Measurements from ENCODE around the gene IL27RA. TPM values are rescaled to one million over a fixed set of nuclear protein-coding genes. Genes with fewer than 3 reads are reported as not detected.

IL27RA gene
- total RNA-seq, 2 donors from 2014 or later = 4.7 to 8.3 TPM

DNA sequence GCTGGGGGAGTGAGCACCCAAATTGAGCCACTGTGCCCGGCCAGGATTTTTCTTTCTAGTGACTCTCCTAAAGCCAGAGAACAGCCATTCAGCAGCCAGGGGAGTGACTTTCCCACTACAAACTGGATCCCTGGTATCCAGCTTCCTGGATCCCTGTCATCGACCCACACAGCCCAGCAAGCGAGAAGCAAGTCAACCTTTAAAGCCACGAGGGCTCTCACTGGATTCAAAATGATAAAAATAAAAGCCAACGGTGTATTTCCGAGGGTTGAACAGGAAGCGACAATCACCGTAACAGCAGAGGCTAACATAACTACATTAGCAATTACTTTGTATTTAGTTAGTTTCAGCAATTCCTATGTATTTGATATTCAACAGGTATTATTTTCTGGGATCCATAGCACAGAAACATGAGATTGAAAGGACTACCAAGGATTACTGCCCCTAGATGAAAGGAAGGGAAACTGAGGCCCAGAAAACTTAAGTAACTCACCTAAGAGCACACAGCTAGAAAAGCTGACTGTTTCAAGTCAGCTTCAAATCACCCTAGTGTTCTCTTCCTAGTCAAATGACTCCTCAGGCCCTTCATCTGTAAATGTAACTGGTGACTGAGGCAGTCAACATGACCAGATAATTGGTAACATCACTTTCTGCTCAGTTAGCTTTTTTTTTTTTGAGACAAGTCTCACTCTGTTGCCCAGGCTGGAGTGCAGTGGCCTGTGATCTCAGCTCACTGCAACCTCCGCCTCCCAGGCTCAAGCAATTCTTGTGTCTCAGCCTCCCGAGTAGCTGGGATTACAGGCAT lies 28.1 kb upstream of the IL27RA start:
- Histone ChIP-seq H3K9me3 (no peaks in the 10 kb centered on the region), H3K36me3 (no peaks in the 10 kb centered on the region), H3K27ac (peak overlapping the region; percentile 59 to 99), H3K4me3 (no peak overlapping the region), H3K4me1 (replicated peaks) (no peaks in the 10 kb centered on the region), H3K27me3 (replicated peaks; ENCODE audit: insufficient read depth) (no peaks in the 10 kb centered on the region)
- intact Hi-C loops (cut with DNase I) = loop anchor here (2.0 kb wide), 1 partner anchor 51 kb away; the partner anchor contains the start of gene DCAF15
- no peak for DNase-seq (ENCODE audit: low spot score)
- TF ChIP-seq POLR2A (IDR thresholded peaks at IDR 0.05) (no peak), POLR2AphosphoS5 (IDR thresholded peaks at IDR 0.05) (no peak)
- TF ChIP-seq, protein P1, sequence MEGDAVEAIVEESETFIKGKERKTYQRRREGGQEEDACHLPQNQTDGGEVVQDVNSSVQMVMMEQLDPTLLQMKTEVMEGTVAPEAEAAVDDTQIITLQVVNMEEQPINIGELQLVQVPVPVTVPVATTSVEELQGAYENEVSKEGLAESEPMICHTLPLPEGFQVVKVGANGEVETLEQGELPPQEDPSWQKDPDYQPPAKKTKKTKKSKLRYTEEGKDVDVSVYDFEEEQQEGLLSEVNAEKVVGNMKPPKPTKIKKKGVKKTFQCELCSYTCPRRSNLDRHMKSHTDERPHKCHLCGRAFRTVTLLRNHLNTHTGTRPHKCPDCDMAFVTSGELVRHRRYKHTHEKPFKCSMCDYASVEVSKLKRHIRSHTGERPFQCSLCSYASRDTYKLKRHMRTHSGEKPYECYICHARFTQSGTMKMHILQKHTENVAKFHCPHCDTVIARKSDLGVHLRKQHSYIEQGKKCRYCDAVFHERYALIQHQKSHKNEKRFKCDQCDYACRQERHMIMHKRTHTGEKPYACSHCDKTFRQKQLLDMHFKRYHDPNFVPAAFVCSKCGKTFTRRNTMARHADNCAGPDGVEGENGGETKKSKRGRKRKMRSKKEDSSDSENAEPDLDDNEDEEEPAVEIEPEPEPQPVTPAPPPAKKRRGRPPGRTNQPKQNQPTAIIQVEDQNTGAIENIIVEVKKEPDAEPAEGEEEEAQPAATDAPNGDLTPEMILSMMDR (IDR thresholded peaks at IDR 0.05) = no peak
- 41% methylated on average over 10 of the region's 10 CpGs for WGBS

DNA sequence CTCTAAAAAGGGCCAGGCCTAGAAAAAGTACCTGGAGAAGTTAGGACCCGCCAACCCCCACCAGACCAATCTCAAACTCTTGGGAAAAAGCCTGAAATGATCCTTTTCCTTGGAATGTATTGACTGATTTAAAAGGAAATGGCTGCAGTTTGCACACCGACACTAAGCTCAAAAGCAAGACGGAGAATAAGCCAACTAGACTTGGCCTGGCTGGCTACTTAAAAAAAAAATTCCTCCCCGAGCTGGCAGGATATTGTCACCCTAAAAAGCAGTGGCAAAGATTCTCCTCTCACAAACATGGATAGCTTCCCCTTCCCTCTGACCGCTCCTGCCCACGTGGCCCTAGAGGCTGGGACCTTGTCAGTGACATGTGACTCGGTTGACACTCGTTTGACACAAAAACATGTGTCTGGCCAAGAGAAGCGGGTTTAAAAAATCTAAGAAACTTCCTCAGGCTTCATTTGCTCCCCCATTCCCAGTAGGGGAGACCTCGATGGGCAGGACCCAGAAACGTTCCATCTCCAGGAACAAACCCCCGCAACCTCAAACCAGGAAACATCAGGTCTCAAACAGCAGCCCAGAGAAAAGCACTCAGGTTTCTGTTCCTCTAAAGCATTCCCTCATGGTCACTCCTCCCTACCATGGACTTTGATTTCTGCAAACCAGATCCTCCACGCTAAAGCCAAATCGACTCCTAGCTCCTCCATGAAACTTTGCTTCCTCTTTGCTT lies 26.8 kb upstream of the IL27RA start:
- intact Hi-C loops (cut with DNase I) = loop anchor here (2.0 to 5.0 kb wide), 2 partner anchors 52 to 68 kb away; partner anchors contain the start of genes DCAF15 and MISP3
- DNase-seq (ENCODE audit: low spot score) = peak; percentile 49
- 23% methylated on average over 14 of the region's 14 CpGs for WGBS
- peak overlapping the region in 1 of 2 donors; percentile 94 for H3K4me3 ChIP-seq
- no peaks in the 10 kb centered on the region for H3K27me3 ChIP-seq (replicated peaks; ENCODE audit: insufficient read depth)
- H3K4me1 ChIP-seq (replicated peaks) = no peaks in the 10 kb centered on the region
- H3K9me3 ChIP-seq = no peaks in the 10 kb centered on the region
- no peaks in the 10 kb centered on the region for H3K36me3 ChIP-seq
- TF ChIP-seq POLR2A (IDR thresholded peaks at IDR 0.05) = no peak
- peak; percentile 60 for TF ChIP-seq POLR2AphosphoS5 (IDR thresholded peaks at IDR 0.05)
- TF ChIP-seq, protein P1 (IDR thresholded peaks at IDR 0.05) = no peak
- peak overlapping the region; percentile 99 to 100 for H3K27ac ChIP-seq

DNA sequence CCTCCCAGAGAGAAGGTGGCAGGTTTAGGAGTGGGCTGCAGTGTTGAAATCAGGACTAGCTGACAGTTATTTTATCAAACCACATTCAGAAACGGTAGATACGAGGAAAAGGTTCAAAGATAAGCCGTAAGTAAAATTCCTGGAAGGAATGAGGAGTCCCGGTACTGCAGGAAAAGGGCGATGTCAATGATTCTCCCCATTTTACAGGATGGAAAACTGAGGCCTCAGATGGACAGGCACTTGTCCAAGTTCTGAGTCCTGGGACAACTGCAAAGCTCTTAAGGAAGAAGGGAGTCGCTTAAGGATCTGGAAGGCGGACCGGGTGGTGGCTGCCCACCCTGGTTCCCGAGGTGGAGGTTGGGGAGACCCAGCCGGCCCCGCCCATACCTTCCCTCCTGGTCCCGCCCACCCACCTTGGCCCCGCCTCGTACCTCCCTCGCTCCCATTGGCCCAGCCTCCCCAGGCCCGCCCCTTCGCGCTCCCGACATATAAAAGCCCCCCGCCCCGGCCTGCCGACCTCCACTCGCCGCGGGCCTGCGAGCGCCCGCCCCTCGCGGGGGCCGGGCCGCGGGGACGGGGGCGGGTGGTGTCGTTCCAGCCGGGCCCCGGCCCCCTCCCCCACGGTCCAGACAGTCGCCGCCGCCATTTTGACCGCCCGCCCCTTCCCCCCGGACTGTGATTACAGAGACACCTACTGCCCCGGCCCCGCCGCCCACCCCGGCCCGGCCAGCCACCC lies 26.0 kb upstream of the IL27RA start:
- Histone ChIP-seq H3K9me3 (no peaks in the 10 kb centered on the region), H3K4me1 (replicated peaks) (no peaks in the 10 kb centered on the region), H3K27me3 (replicated peaks; ENCODE audit: insufficient read depth) (no peaks in the 10 kb centered on the region), H3K27ac (peak overlapping the region; percentile 99 to 100), H3K4me3 (peak overlapping the region; percentile 94 to 99), H3K36me3 (no peaks in the 10 kb centered on the region)
- 22% methylated on average over 13 of the region's 50 CpGs for WGBS
- no peak for TF ChIP-seq POLR2AphosphoS5 (IDR thresholded peaks at IDR 0.05)
- TF ChIP-seq POLR2A (IDR thresholded peaks at IDR 0.05) = peak; percentile 28
- intact Hi-C loops (cut with DNase I) = loop anchor here (2.0 to 5.0 kb wide), 2 partner anchors 53 to 67 kb away; partner anchors contain the start of genes DCAF15 and MISP3
- DNase-seq (ENCODE audit: low spot score) = peak; percentile 92

DNA sequence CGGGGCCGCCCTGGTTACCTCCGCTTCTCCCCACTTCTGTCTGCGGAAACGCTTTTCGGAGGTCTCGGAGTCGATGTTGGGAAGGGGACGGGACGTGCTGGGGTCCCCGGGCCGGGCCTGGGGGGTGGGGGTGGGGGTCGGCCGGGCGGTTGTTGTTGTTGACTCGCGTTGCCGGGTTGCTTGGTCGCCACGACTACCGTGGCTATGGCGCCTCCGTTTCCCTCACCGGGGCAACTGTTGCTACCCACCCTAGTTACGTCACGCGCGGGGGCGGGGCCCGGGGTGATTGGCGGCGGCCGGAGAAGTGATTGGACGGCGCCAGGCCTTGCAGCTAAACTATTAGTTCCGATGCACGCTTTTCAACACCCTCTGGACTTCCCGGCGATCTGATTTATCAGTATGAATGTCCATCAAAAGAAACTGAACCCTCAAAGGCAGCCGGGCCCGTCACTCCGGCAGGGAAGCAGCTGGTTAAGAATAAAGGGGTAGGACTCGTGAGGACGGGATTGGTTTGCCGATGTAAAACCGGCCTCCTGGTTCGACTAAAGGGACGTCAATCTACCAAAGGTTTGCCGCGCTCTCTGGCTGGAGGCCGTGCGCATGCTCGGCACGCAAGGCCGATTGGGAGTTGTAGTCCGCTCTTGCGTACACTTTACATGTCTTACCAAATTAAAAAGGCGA lies 25.3 kb upstream of the IL27RA start, which contains the start of gene RFX1:
TSS of gene RFX1 (minus strand) at position 236 of the 681 bp plus-strand sequence. CDS start 12,477 bp downstream, outside the sequence.
- Histone ChIP-seq H3K36me3 (no peaks in the 10 kb centered on the region), H3K4me1 (replicated peaks) (no peaks in the 10 kb centered on the region), H3K4me3 (peak within 1 kb of the TSS; percentile 94 to 99), H3K27ac (peak within 1 kb of the TSS; percentile 99 to 100), H3K9me3 (no peaks in the 10 kb centered on the region), H3K27me3 (replicated peaks; ENCODE audit: insufficient read depth) (no peaks in the 10 kb centered on the region)
- peak; percentile 99 for DNase-seq (ENCODE audit: low spot score)
- under 1% methylated on average over 52 of the region's 58 CpGs for WGBS
- TF ChIP-seq POLR2A (IDR thresholded peaks at IDR 0.05) = no peak
- peak; percentile 95 for TF ChIP-seq POLR2AphosphoS5 (IDR thresholded peaks at IDR 0.05)
- intact Hi-C loops (cut with DNase I) = loop anchor here (5.0 kb wide), 1 partner anchor 66 kb away; the partner anchor contains the start of gene MISP3

Measured in prostate gland (tissue), 2 donors.